Vagina (tissue), 2 donors: ENCODE measurements around the gene KDM4C.

Experiments used
- POLR2A ChIP-seq, 2 donors: fragments of 450-650 bp; IDR thresholded peaks; one replicate each; pipeline ENCODE4 v1.6.1; 2017; ENCODE audit warnings: antibody characterized with exemption in 2 of 2, mild to moderate bottlenecking in 2 of 2, moderate library complexity in 2 of 2
- TF ChIP-seq, protein P1 (sequence below), 3 experiments: fragments of 450-650 bp in 2 of 3; fragments of 200-600 bp in 1 of 3; sonication (generic) in 1 of 3; IDR thresholded peaks; one replicate each; pipeline ENCODE4 v1.5.1; 2017 to 2019; ENCODE audit warnings: antibody characterized with exemption in 3 of 3, mild to moderate bottlenecking in 2 of 3, moderate library complexity in 2 of 3

DNA sequence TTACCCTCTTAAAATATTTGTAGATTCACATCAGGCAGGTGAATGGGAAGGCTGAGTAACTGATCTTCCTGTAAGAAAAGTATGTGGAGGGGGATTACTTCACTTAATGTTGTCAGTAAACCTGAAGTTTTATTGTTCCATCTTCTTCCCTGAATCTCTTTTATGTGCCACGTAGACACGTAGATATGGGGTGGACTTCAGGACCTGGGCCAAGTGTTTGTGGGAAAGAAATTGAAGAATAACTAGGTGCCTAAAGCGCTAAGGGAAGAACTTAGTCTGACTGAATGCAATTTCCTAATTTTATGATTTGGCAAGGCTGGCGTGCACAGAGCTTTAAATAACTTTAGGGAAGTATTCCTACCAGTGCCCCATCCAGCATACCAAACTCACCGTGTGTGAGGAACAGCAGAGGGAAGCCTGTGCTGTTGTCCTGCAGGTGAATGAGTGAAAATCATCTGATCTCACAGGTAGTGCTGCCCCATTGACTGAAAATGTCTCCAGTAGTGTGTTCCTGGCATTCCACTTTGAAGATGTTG lies 323.4 kb downstream of the KDM4C start:
- no peak for TF ChIP-seq POLR2A (IDR thresholded peaks at IDR 0.05)
- TF ChIP-seq, protein P1, sequence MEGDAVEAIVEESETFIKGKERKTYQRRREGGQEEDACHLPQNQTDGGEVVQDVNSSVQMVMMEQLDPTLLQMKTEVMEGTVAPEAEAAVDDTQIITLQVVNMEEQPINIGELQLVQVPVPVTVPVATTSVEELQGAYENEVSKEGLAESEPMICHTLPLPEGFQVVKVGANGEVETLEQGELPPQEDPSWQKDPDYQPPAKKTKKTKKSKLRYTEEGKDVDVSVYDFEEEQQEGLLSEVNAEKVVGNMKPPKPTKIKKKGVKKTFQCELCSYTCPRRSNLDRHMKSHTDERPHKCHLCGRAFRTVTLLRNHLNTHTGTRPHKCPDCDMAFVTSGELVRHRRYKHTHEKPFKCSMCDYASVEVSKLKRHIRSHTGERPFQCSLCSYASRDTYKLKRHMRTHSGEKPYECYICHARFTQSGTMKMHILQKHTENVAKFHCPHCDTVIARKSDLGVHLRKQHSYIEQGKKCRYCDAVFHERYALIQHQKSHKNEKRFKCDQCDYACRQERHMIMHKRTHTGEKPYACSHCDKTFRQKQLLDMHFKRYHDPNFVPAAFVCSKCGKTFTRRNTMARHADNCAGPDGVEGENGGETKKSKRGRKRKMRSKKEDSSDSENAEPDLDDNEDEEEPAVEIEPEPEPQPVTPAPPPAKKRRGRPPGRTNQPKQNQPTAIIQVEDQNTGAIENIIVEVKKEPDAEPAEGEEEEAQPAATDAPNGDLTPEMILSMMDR (IDR thresholded peaks at IDR 0.05): no peak
